ENCODE results near the gene COA4. TPM values are rescaled to one million over a fixed set of nuclear protein-coding genes. Genes with fewer than 3 reads are reported as not detected.
"Not testable (repeated sequence)": the region's sequence is repeated elsewhere in the genome, so short reads cannot be mapped to it uniquely, and the experiment has no call there.

The COA4 gene
- total and polyA plus RNA-seq, 2 experiments from 2014 or later, result 106 to 147 TPM

DNA sequence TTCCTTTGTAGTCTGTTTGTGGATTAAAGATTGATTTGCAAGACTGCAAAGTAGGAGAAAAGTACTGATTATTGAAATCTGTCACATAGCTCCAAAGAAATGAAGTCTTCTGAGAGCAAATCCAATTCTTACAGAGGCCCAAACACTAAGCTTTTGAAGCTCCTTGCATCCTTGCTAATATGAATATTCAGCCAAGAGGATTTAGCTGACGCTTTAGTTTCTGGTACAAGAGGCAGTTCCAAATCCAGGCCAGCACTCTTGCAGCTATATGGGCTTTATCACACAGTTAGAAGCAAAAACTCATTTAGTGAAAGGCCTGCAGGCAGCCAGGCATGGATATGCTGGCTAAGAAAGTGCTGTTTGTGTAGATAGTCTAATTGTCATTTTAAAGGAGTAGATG is 12.9 kb upstream of the COA4 start:
- DNase-seq (ENCODE audit: low read depth in 1 of 2, low spot score in 1 of 2), result no peak
- Histone ChIP-seq H3K9me3 (ENCODE audit: low read depth) (no peaks in the 10 kb centered on the region), H3K4me3 (no peak overlapping the region), H3K27me3 (no peaks in the 10 kb centered on the region), H3K27ac (no peak overlapping the region), H3K36me3 (peaks cover 21% of the 10 kb centered on the region), H3K4me1 (ENCODE audit: low read depth) (no peaks in the 10 kb centered on the region)
- TF ChIP-seq, protein P1, sequence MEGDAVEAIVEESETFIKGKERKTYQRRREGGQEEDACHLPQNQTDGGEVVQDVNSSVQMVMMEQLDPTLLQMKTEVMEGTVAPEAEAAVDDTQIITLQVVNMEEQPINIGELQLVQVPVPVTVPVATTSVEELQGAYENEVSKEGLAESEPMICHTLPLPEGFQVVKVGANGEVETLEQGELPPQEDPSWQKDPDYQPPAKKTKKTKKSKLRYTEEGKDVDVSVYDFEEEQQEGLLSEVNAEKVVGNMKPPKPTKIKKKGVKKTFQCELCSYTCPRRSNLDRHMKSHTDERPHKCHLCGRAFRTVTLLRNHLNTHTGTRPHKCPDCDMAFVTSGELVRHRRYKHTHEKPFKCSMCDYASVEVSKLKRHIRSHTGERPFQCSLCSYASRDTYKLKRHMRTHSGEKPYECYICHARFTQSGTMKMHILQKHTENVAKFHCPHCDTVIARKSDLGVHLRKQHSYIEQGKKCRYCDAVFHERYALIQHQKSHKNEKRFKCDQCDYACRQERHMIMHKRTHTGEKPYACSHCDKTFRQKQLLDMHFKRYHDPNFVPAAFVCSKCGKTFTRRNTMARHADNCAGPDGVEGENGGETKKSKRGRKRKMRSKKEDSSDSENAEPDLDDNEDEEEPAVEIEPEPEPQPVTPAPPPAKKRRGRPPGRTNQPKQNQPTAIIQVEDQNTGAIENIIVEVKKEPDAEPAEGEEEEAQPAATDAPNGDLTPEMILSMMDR (IDR thresholded peaks at IDR 0.05; ENCODE audit: low read depth, low read length), result no peak

DNA sequence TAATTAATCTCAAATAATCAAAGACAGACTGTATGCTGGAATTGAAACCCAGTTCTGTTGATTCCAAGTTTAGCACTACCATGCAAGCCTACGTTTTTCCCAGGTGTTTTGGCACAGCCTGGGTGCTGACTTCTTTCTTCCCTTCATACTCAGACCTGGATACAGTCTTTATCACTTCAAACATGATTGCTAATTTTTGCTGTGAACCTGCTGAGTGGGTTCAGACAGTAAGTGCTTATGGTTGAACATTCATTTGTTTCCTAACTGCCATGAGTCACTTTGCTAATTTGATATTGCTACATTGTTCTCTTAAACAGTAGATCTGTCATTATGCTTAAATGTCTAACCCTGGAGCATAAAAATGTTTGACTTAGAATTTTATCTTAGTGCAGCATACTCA is 12.4 kb upstream of the COA4 start:
- no peak overlapping the region for H3K27ac ChIP-seq
- peak in 1 of 2 donors; percentile 20 for DNase-seq (ENCODE audit: low read depth in 1 of 2, low spot score in 1 of 2)
- TF ChIP-seq, protein P1 (IDR thresholded peaks at IDR 0.05; ENCODE audit: low read depth, low read length), result no peak
- H3K27me3 ChIP-seq, result no peaks in the 10 kb centered on the region
- H3K9me3 ChIP-seq (ENCODE audit: low read depth), result no peaks in the 10 kb centered on the region
- H3K4me1 ChIP-seq (ENCODE audit: low read depth), result no peaks in the 10 kb centered on the region
- H3K36me3 ChIP-seq, result peaks cover 21% of the 10 kb centered on the region
- no peak overlapping the region for H3K4me3 ChIP-seq

DNA sequence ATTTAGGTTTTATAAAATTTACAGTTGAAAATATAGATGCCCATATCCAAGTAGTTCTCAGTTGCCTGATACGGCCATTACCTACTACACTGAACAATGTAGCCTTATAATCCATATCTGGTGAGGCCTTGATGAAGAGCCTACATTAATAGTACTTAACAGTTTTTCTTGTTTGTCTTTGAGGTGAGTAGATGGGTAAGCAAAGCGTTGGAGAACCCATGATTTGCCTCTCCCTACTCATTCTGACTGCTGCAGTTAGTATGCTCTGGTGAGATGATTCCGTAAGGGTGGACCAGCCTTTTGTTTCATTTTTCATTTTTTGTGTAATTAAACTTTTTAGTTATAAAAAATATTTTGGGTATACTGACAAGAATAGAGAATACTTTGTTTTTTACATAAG is 11.6 kb upstream of the COA4 start:
- TF ChIP-seq, protein P1 (IDR thresholded peaks at IDR 0.05; ENCODE audit: low read depth, low read length), result no peak
- Histone ChIP-seq H3K27me3 (no peaks in the 10 kb centered on the region), H3K4me3 (no peak overlapping the region)

DNA sequence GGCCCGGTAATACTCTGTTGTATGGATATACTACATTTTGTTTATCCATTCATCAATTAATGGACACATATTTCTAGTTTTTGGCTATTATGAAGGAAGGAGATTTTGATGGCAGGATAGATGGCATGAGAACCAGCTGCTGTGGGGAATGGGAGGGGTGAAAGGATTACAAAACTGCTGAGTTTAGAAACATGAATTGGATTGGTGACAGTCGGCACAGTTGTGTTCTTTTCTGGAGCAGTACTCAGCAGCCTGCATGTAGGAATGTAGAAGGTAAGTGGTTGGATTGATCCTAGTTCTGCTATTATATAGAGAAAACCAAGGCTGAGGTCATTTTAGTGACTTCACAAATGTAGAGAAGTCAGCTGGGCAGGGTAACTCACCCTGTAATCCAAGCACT is 7.2 kb upstream of the COA4 start:
- H3K4me3 ChIP-seq, result no peak overlapping the region
- DNase-seq (ENCODE audit: low read depth in 1 of 2, low spot score in 1 of 2), result no peak
- no peak overlapping the region for H3K27ac ChIP-seq
- H3K9me3 ChIP-seq (ENCODE audit: low read depth), result no peaks in the 10 kb centered on the region
- TF ChIP-seq, protein P1 (IDR thresholded peaks at IDR 0.05; ENCODE audit: low read depth, low read length), result no peak
- no peaks in the 10 kb centered on the region for H3K4me1 ChIP-seq (ENCODE audit: low read depth)
- H3K27me3 ChIP-seq, result no peaks in the 10 kb centered on the region
- H3K36me3 ChIP-seq, result peaks cover 7% of the 10 kb centered on the region

More for the DNA sequence above, 11.6 kb upstream of the COA4 start:
- no peak overlapping the region for H3K27ac ChIP-seq
- H3K4me1 ChIP-seq (ENCODE audit: low read depth), result no peaks in the 10 kb centered on the region
- peaks cover 23% of the 10 kb centered on the region for H3K36me3 ChIP-seq
- H3K9me3 ChIP-seq (ENCODE audit: low read depth), result no peaks in the 10 kb centered on the region
- DNase-seq (ENCODE audit: low read depth in 1 of 2, low spot score in 1 of 2), result no peak

DNA sequence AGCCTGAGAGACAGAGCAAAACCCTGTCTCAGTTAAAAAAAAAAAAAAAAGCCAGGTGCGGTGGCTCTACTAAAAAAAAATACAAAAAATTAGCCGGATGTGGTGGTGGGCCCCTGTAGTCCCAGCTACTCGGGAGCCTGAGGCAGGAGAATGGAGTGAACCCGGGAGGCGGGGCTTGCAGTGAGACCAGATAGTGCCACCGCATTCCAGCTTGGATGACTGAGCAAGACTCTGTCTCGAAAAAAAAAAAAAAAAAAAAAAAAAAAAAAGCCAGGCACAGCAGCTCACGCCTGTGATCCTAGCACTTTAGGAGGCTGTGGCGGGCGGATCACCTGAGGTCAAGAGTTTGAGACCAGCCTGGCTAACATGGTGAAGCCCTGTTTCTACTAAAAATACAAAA is 3.8 kb upstream of the COA4 start:
- not testable (repeated sequence) for H3K4me1 ChIP-seq (ENCODE audit: low read depth); H3K9me3 ChIP-seq (ENCODE audit: low read depth); H3K4me3 ChIP-seq; H3K27me3 ChIP-seq; H3K36me3 ChIP-seq; H3K27ac ChIP-seq; DNase-seq (ENCODE audit: low read depth in 1 of 2, low spot score in 1 of 2)

DNA sequence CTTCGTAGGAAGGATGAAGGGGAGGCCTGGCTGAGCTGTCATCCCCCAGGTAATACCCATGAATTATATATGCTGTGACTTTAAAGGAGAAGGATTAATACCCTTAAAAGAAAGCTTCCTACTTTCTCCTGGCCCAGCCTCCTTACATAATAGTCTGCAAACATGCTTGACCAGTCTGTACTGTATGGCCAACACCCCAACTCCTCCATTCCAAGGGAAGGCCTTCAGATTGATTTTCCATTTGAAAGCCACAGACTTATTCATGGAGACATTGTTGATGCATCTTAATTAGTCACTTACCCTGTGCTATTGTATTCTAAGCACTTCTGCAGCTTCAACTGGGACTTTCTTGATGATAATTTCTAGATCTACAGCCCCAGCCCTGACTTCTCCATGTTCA is 2.1 kb upstream of the COA4 start:
- DNase-seq (ENCODE audit: low read depth in 1 of 2, low spot score in 1 of 2), result no peak
- Histone ChIP-seq H3K27ac (no peak overlapping the region), H3K36me3 (peaks cover 2% of the 10 kb centered on the region), H3K4me3 (no peak overlapping the region), H3K27me3 (no peaks in the 10 kb centered on the region), H3K4me1 (ENCODE audit: low read depth) (peaks cover 5% of the 10 kb centered on the region), H3K9me3 (ENCODE audit: low read depth) (no peaks in the 10 kb centered on the region)
- TF ChIP-seq, protein P1 (IDR thresholded peaks at IDR 0.05; ENCODE audit: low read depth, low read length), result no peak
